Esophagus squamous epithelium (tissue), 4 donors: ENCODE results near the gene PTPA.

Experiments used
- CTCF ChIP-seq, 6 experiments: fragments of 450-650 bp in 4 of 6; fragments of 200-600 bp in 2 of 6; sonication (generic) in 2 of 6; IDR thresholded peaks; one replicate each; pipeline ENCODE4 v1.5.1; 2016 to 2019; ENCODE audit warnings: antibody characterized with exemption in 6 of 6, mild to moderate bottlenecking in 4 of 6, moderate library complexity in 4 of 6
- POLR2A ChIP-seq, 4 donors: fragments of 450-650 bp; IDR thresholded peaks; one replicate each; pipeline ENCODE4 v1.6.1; 2017; ENCODE audit warnings: antibody characterized with exemption in 4 of 4, mild to moderate bottlenecking in 4 of 4, moderate library complexity in 3 of 4

DNA sequence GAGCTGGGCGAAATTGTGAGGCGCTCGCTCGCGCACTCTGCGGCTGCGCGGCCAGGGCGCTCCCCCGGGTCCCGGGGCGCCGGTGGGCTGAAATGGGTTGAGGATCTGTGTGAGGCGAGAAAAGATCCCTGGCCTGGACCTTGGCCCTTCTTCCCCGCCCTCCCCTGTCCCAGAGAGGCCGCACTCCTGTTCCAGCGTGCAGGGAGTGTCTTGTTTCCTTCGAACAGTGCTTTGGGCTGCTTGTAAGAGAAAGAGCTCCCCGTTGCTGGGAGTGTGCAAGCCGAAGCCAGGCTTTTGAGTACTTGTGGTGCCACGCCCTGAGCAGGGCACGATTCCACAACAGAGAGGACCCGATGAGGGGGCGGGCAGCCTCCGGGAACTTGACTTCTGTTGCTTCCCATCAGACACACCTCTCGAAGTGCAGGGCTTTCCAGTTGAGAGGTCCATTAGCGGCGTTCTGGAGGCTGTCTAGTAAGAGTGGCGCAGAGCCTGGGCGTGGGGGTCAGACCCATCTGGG is 29.8 kb upstream of the PTPA start:
- TF ChIP-seq CTCF (IDR thresholded peaks at IDR 0.05): no peak
- TF ChIP-seq POLR2A (IDR thresholded peaks at IDR 0.05): peak in 1 of 4 donors; percentile 2
